Measurements from ENCODE around the gene OR51G2. TPM values are rescaled to one million over a fixed set of nuclear protein-coding genes. Genes with fewer than 3 reads are reported as not detected.

OR51G2 gene
- total RNA-seq, 4 donors from 2014 or later: not detected

DNA sequence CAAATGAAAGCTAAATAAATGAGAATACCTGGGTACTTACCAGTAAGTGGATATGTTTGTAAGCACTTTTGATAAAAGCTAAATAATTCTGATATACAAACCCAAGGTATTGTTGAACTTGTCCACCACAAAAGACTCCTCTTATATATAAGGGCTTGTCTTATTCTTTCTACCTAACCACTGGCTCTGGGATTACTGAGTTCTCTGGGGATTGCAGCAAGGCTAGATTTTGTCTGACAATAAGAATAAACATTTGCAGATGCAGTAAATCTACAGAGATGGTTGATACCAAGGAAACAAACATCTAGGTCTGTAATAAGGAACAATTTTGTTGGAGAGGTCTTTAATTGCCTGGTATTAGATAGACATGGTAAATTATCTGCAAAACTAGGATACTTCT is 28.4 kb upstream of the OR51G2 start, which contains the start of gene OR51A4:
OR51A4 (minus strand) TSS at position 101 of the 400 bp plus-strand sequence. CDS start 505 bp downstream, outside the sequence.
- no peak for DNase-seq

DNA sequence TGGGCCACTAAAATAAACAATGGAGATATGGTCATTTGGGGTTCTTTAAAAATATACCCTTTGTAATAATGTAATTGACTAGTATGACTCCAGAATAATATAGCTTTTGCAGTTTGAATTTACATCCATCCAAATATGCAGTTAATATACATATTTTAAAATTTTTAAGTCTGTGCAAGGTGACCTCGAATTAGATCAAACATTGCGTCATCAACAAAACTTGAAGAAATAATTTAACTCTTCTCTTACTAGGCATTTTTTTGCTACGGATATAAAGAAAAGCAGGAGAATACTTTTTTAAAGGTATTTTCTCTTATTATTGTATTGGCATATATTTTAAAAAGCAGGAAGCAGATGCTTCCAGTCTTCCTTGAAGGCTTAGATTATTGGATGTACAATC is 17.6 kb upstream of the OR51G2 start:
- Histone ChIP-seq H3K4me3 (replicated peaks in 1 of 3) (no peak overlapping the region), H3K4me1 (no peaks in the 10 kb centered on the region), H3K27me3 (no peaks in the 10 kb centered on the region), H3K9me3 (no peaks in the 10 kb centered on the region), H3K27ac (no peak overlapping the region), H3K36me3 (no peaks in the 10 kb centered on the region)
- DNase-seq: no peak
- TF ChIP-seq POLR2A (IDR thresholded peaks at IDR 0.05): no peak
- TF ChIP-seq, protein P1, sequence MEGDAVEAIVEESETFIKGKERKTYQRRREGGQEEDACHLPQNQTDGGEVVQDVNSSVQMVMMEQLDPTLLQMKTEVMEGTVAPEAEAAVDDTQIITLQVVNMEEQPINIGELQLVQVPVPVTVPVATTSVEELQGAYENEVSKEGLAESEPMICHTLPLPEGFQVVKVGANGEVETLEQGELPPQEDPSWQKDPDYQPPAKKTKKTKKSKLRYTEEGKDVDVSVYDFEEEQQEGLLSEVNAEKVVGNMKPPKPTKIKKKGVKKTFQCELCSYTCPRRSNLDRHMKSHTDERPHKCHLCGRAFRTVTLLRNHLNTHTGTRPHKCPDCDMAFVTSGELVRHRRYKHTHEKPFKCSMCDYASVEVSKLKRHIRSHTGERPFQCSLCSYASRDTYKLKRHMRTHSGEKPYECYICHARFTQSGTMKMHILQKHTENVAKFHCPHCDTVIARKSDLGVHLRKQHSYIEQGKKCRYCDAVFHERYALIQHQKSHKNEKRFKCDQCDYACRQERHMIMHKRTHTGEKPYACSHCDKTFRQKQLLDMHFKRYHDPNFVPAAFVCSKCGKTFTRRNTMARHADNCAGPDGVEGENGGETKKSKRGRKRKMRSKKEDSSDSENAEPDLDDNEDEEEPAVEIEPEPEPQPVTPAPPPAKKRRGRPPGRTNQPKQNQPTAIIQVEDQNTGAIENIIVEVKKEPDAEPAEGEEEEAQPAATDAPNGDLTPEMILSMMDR (IDR thresholded peaks at IDR 0.05): no peak
- intact Hi-C loops (cut with DNase I): no loop called here
- WGBS, 2 donors: 85 to 89% methylated on average over 3 of the region's 3 CpGs

More for the DNA sequence above, 28.4 kb upstream of the OR51G2 start, which contains the start of gene OR51A4:
- intact Hi-C loops (cut with DNase I): no loop called here
- Histone ChIP-seq H3K27me3 (no peaks in the 10 kb centered on the region), H3K36me3 (no peaks in the 10 kb centered on the region), H3K4me1 (no peaks in the 10 kb centered on the region), H3K9me3 (no peaks in the 10 kb centered on the region), H3K4me3 (replicated peaks in 1 of 3) (no peak within 1 kb of the TSS), H3K27ac (no peak within 1 kb of the TSS)
- TF ChIP-seq, protein P1 (IDR thresholded peaks at IDR 0.05): no peak
- TF ChIP-seq POLR2A (IDR thresholded peaks at IDR 0.05): no peak

DNA sequence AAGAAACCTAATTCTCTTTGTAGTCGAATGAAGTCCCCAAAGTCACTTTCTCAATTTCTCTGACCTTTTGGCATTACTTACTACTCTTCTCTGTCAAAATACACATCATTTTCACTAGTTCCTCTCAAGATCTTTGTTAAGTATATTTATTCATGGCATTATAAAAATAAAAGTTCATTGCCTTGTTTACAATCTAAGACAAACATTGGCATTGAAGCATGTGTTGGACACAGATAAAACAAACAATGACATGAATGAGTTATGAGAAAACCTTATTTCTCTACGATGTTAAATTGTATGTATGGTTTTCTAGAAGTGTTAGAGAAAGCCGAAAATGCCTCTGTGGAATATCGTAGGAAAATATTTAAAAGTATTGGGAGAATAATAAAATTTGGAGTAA is 13.6 kb upstream of the OR51G2 start:
- Histone ChIP-seq H3K27ac (no peak overlapping the region), H3K36me3 (no peaks in the 10 kb centered on the region), H3K4me3 (replicated peaks in 1 of 3) (no peak overlapping the region), H3K9me3 (no peaks in the 10 kb centered on the region), H3K27me3 (no peaks in the 10 kb centered on the region), H3K4me1 (no peaks in the 10 kb centered on the region)
- intact Hi-C loops (cut with DNase I): no loop called here
- TF ChIP-seq, protein P1 (IDR thresholded peaks at IDR 0.05): no peak
- TF ChIP-seq POLR2A (IDR thresholded peaks at IDR 0.05): no peak
- DNase-seq: no peak
- WGBS, 2 donors: 53 to 56% methylated on average over 4 of the region's 4 CpGs

DNA sequence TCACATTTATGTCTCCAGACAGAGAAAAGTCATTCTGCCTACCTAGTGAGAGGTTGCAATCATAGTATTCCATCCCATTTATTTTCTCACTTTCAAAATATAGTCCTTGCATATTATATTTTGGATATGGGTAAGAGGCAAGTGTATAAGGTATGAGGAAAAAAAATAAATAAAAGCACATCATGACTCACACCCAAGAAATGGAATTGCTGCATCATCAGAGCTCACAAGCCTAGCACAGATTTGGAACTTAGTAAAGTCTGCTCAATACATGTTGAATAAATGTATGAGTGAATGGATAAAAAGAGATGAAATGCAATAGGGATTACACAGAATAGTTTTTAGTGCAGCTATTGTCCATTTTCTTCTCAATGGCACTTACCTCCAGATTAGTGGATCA is 7.5 kb upstream of the OR51G2 start:
- DNase-seq: no peak
- Histone ChIP-seq H3K4me3 (replicated peaks in 1 of 3) (no peak overlapping the region), H3K27me3 (no peaks in the 10 kb centered on the region), H3K4me1 (no peaks in the 10 kb centered on the region), H3K9me3 (no peaks in the 10 kb centered on the region), H3K27ac (no peak overlapping the region), H3K36me3 (no peaks in the 10 kb centered on the region)
- intact Hi-C loops (cut with DNase I): no loop called here
- TF ChIP-seq POLR2A (IDR thresholded peaks at IDR 0.05): no peak
- TF ChIP-seq, protein P1 (IDR thresholded peaks at IDR 0.05): no peak

DNA sequence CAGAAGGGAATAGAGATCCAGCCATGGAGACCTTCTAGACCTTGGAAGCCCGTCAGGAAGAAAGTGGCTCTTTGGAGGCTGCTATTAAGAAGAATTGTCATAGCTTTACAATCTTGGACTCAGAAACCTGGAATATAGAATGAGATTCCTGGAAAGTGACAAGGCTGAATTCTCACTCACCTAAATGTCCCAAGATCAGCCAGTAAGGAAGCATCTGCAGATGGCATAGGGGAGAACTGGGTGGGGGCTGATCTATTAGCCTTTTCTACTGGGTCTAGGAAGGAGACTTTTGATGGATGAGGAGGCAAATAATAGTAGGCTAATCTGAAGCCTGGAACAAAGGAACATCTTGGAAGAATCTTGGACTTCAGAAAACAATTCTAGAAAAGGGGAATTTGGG is 5.1 kb upstream of the OR51G2 start, which contains the start of gene OR51G1:
OR51G1 (minus strand) TSS at position 101 of the 400 bp plus-strand sequence; CDS start at position 101, 0 bp downstream.
- intact Hi-C loops (cut with DNase I): no loop called here

More for the DNA sequence above, 5.1 kb upstream of the OR51G2 start, which contains the start of gene OR51G1:
- Histone ChIP-seq H3K9me3 (no peaks in the 10 kb centered on the region), H3K4me1 (no peaks in the 10 kb centered on the region), H3K27me3 (no peaks in the 10 kb centered on the region), H3K4me3 (replicated peaks in 1 of 3) (no peak within 1 kb of the TSS), H3K36me3 (no peaks in the 10 kb centered on the region), H3K27ac (no peak within 1 kb of the TSS)
- TF ChIP-seq, protein P1 (IDR thresholded peaks at IDR 0.05): no peak
- no peak for TF ChIP-seq POLR2A (IDR thresholded peaks at IDR 0.05)
- WGBS, 2 donors: 88 to 94% methylated on average over 1 of the region's 1 CpG
- DNase-seq: no peak

Data from thyroid gland (tissue), 4 donors.